HCT116 (cell line): Measurements from ENCODE around the gene KIF13A. TPM values are rescaled to one million over a fixed set of nuclear protein-coding genes. Genes with fewer than 3 reads are reported as not detected.
A peak's percentile ranks its signal among the peaks of the same experiment; 100 is the strongest.

Experiments
- ATAC-seq: fragments of 200-7000 bp; cut with Tn5 transposase; 2 replicates; pipeline ENCODE4 v1.9.1; 2020; ENCODE audit warnings: mild to moderate bottlenecking, moderate library complexity
- BruUV-seq: library from RNA; stranded (reverse); fragments of 400-500 nt; replicated peaks from 2 replicates; lab custom pipeline; 2021; lab: Mats Ljungman, UMichigan
- CTCF ChIA-PET: fragments of 300-600 bp; sonication (Branson Sonifier 250); formaldehyde crosslinking; loops from one replicate; lab custom pipeline; 2021; ENCODE audit warnings: antibody characterized with exemption; lab: Charles Lee
- POLR2A ChIA-PET: fragments of 300-600, 350-600 bp; sonication (Branson Sonifier 250); formaldehyde crosslinking; loops from one replicate; lab custom pipeline; 2021; ENCODE audit warnings: antibody characterized with exemption; lab: Charles Lee
- RAD21 ChIA-PET, 2 experiments: fragments of 300-600 bp; sonication (Branson Sonifier 250); formaldehyde crosslinking; loops; one replicate each; lab custom pipeline; 2023; ENCODE audit warnings: low total read pairs in 2 of 2; ENCODE audit not compliant: uncharacterized antibody in 2 of 2, unreplicated experiment in 2 of 2, low non-redundant PET in 1 of 2; lab: Charles Lee
- DNase-seq: peaks from one replicate; pipeline ENCODE4 v3.0.0-alpha.2; 2010; ENCODE audit warnings: low read depth, low spot score
- H2AFZ ChIP-seq: fragments of 200-600 bp; shearing (Covaris generic), sonication (generic); 2 replicates; pipeline ENCODE4 v1.6.1; 2017; ENCODE audit warnings: low read depth, mixed run types, mixed read lengths, antibody characterized with exemption, low read length; ENCODE audit not compliant: poor library complexity, severe bottlenecking
- H3K27ac ChIP-seq: 2 replicates; pipeline ENCODE4 v1.5.1; 2012; ENCODE audit warnings: low read depth, low read length
- H3K27me3 ChIP-seq: fragments of 200-600 bp; sonication (generic); 2 replicates; pipeline ENCODE4 v1.6.1; 2016; ENCODE audit warnings: mixed run types, low read length, mixed read lengths; ENCODE audit not compliant: insufficient read depth
- H3K36me3 ChIP-seq, 2 experiments: fragments of 200-500 bp in 1 of 2; fragments of 200-600 bp in 1 of 2; sonication (Bioruptor generic) in 1 of 2; sonication (generic) in 1 of 2; 2 replicates each; pipeline versions ENCODE4 v1.5.1 to v1.6.1; 2014 to 2016; ENCODE audit warnings: low read length in 2 of 2, inconsistent platforms in 1 of 2, mixed read lengths in 1 of 2, mixed run types in 1 of 2; ENCODE audit not compliant: insufficient read depth in 2 of 2, control insufficient read depth in 1 of 2
- H3K4me1 ChIP-seq, 2 experiments: fragments of 200-600 bp in 1 of 2; sonication (generic) in 1 of 2; 2 replicates each; pipeline versions ENCODE4 v1.5.1 to v1.6.1; 2012 to 2017; ENCODE audit warnings: low read length in 2 of 2, inconsistent platforms in 1 of 2, mild to moderate bottlenecking in 1 of 2, mixed read lengths in 1 of 2, mixed run types in 1 of 2, moderate library complexity in 1 of 2; ENCODE audit not compliant: insufficient read depth in 2 of 2, control insufficient read depth in 1 of 2
- H3K4me2 ChIP-seq: fragments of 200-600 bp; sonication (generic); 2 replicates; pipeline ENCODE4 v1.6.1; 2017; ENCODE audit warnings: mixed run types, low read length, mixed read lengths
- H3K4me3 ChIP-seq, 2 experiments: fragments of 200-600 bp in 1 of 2; sonication (generic) in 1 of 2; replicated peaks in 1 of 2; 2 replicates each; pipeline ENCODE4 v1.5.1; 2011 to 2016; ENCODE audit warnings: low read length in 2 of 2, control low read depth in 1 of 2, low read depth in 1 of 2, mild to moderate bottlenecking in 1 of 2, mixed read lengths in 1 of 2, mixed run types in 1 of 2
- H3K79me2 ChIP-seq: fragments of 200-600 bp; sonication (generic); 2 replicates; pipeline ENCODE4 v1.6.1; 2017; ENCODE audit warnings: mild to moderate bottlenecking, mixed run types, low read length, moderate library complexity, mixed read lengths; ENCODE audit not compliant: insufficient read depth
- H3K9ac ChIP-seq: fragments of 200-600 bp; sonication (generic); 2 replicates; pipeline ENCODE4 v1.6.1; 2016; ENCODE audit warnings: low read length, mixed read lengths
- H3K9me2 ChIP-seq: fragments of 200-600 bp; sonication (generic), shearing (Covaris generic); 2 replicates; pipeline ENCODE4 v1.6.1; 2017; ENCODE audit warnings: mixed run types, mild to moderate bottlenecking, moderate library complexity; ENCODE audit not compliant: insufficient read depth
- H3K9me3 ChIP-seq, 2 experiments: fragments of 200-500 bp in 1 of 2; fragments of 200-600 bp in 1 of 2; sonication (Bioruptor generic) in 1 of 2; sonication (generic) in 1 of 2; 2 replicates each; pipeline ENCODE4 v1.6.1; 2014 to 2017; ENCODE audit warnings: low read length in 2 of 2, mixed read lengths in 2 of 2, inconsistent platforms in 1 of 2, low read depth in 1 of 2, mild to moderate bottlenecking in 1 of 2, mixed run types in 1 of 2, moderate library complexity in 1 of 2; ENCODE audit not compliant: control insufficient read depth in 1 of 2, insufficient read depth in 1 of 2
- H4K20me1 ChIP-seq: fragments of 200-600 bp; sonication (generic), shearing (Covaris generic); 2 replicates; pipeline ENCODE4 v1.6.1; 2017; ENCODE audit warnings: mixed run types, mild to moderate bottlenecking, moderate library complexity; ENCODE audit not compliant: insufficient read depth
- CEBPB ChIP-seq: IDR thresholded peaks from 2 replicates; pipeline ENCODE4 v1.6.1; 2012; ENCODE audit warnings: low read depth
- EGR1 ChIP-seq: IDR thresholded peaks from 2 replicates; pipeline ENCODE4 v1.6.1; 2012; ENCODE audit warnings: low read depth
- ELF1 ChIP-seq: IDR thresholded peaks from 2 replicates; pipeline ENCODE4 v1.6.1; 2012; ENCODE audit warnings: low read depth, borderline replicate concordance
- EZH2 ChIP-seq: fragments of 200-600 bp; sonication (generic); IDR thresholded peaks from 2 replicates; pipeline ENCODE4 v1.6.1; 2017; ENCODE audit warnings: antibody characterized with exemption, mixed run types
- EZH2phosphoT487 ChIP-seq: fragments of 200-600 bp; IDR thresholded peaks from 2 replicates; pipeline ENCODE4 v1.6.1; 2018; ENCODE audit warnings: antibody characterized with exemption, borderline replicate concordance
- FOSL1 ChIP-seq: IDR thresholded peaks from 2 replicates; pipeline ENCODE4 v1.6.1; 2012; ENCODE audit warnings: low read depth
- JUND ChIP-seq: IDR thresholded peaks from 2 replicates; pipeline ENCODE4 v1.6.1; 2012
- POLR2AphosphoS5 ChIP-seq: IDR thresholded peaks from 2 replicates; pipeline ENCODE4 v1.6.1; 2011; ENCODE audit warnings: mild to moderate bottlenecking, low read depth, low read length, moderate library complexity
- SIN3A ChIP-seq: IDR thresholded peaks from 2 replicates; pipeline ENCODE4 v1.6.1; 2012; ENCODE audit warnings: low read depth
- SRF ChIP-seq: IDR thresholded peaks from 2 replicates; pipeline ENCODE4 v1.6.1; 2012; ENCODE audit warnings: low read depth
- TCF7L2 ChIP-seq: IDR thresholded peaks from 2 replicates; pipeline ENCODE4 v1.7.0; 2011; ENCODE audit warnings: borderline replicate concordance, inconsistent platforms; ENCODE audit not compliant: insufficient read depth, insufficient read length; ENCODE audit errors: extremely low read depth
- ZFX ChIP-seq: fragments of 450-650 bp; IDR thresholded peaks from 2 replicates; pipeline ENCODE4 v1.6.1; 2017
- ZNF274 ChIP-seq: fragments of 200-500 bp; sonication (Bioruptor generic); IDR thresholded peaks from 2 replicates; pipeline ENCODE4 v1.6.1; 2014; ENCODE audit warnings: mild to moderate bottlenecking, low read depth, low read length, inconsistent platforms
- intact Hi-C: fragments of 100-400 bp; cut with micrococcal nuclease; formaldehyde crosslinking; loops from 2 replicates; pipeline ENCODE4 v1.10.0; 2022
- total RNA-seq: library from RNA; stranded (reverse); gene quantifications from one replicate; pipeline ENCODE4 v1.2.1, GENCODE V29; 2021; ENCODE audit not compliant: unreplicated experiment
- TF ChIP-seq, protein P1 (sequence below): IDR thresholded peaks from 2 replicates; pipeline ENCODE4 v1.6.1; 2012
- TF ChIP-seq, protein P2 (sequence below): IDR thresholded peaks from 2 replicates; pipeline ENCODE4 v1.6.1; 2011; ENCODE audit warnings: mild to moderate bottlenecking, low read length, moderate library complexity; ENCODE audit not compliant: insufficient replicate concordance; ENCODE audit errors: extremely low read depth
- TF ChIP-seq, protein P3 (sequence below): IDR thresholded peaks from 2 replicates; pipeline ENCODE4 v1.6.1; 2012; ENCODE audit warnings: low read depth

KIF13A gene
- total RNA-seq, 1 experiment from 2014 or later: 23.1 TPM

DNA sequence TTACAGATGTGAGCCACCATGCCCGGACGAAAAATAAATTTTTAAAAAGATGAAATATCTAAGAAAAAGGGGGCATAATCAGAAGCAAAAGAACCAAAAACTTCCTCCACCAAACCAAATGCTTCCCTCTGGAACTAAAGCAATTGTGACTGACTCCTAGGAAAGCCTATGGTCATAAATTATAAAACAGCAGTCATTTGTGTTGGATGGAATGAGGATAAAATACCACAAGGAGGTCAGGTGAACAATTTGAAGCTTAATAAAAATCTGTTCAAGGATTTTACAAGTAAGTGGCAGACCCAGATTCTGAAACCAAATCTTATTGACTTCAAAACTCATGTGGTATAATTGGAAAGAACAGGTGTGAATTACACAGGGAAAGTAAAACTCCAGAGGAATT is 114.5 kb downstream of the KIF13A start (continued):
- TF ChIP-seq EZH2: no peak

DNA sequence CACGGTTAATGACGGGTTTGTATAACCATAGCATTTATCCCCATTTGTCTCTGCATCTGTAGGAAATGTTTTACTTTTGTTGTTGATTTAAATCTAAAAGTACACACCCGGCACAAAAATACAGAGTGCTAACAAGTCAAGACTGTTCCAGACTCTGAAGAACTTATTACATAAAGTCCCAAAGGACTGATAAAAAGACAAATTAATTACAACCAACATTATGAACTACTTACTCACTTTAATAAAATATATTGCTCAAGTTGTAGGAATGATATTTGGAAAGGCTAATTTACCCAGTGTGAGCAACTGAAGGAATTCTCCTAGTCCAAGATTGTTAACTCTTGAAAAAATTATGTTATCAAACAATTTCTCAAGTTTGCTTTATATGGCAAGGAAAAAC is 115.6 kb downstream of the KIF13A start:
- H3K9me2 ChIP-seq: no peaks in the 10 kb centered on the region
- TF ChIP-seq, protein P1, sequence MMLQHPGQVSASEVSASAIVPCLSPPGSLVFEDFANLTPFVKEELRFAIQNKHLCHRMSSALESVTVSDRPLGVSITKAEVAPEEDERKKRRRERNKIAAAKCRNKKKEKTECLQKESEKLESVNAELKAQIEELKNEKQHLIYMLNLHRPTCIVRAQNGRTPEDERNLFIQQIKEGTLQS: no peak
- TF ChIP-seq TCF7L2 (no peak), EZH2phosphoT487 (no peak), JUND (no peak), CEBPB (no peak), FOSL1 (no peak)
- H3K9me3 ChIP-seq: no peaks in the 10 kb centered on the region
- H3K27ac ChIP-seq: no peak overlapping the region
- no peak overlapping the region for H3K4me2 ChIP-seq
- H2AFZ ChIP-seq: no peak overlapping the region
- H3K9ac ChIP-seq: no peak overlapping the region
- ChIA-PET RAD21 (no interaction called here), CTCF (no interaction called here), POLR2A (no interaction called here)
- no peak overlapping the region for H3K4me3 ChIP-seq
- peaks cover 19 to 30% of the 10 kb centered on the region in 2 experiments for H3K4me1 ChIP-seq
- intact Hi-C loops: no loop called here
- H4K20me1 ChIP-seq: no peaks in the 10 kb centered on the region
- ATAC-seq: no peak
- no peaks in the 10 kb centered on the region for H3K79me2 ChIP-seq
- no peak for DNase-seq
- no peaks in the 10 kb centered on the region for H3K36me3 ChIP-seq
- TSS peak; percentile 16 for BruUV-seq
- no peaks in the 10 kb centered on the region for H3K27me3 ChIP-seq

DNA sequence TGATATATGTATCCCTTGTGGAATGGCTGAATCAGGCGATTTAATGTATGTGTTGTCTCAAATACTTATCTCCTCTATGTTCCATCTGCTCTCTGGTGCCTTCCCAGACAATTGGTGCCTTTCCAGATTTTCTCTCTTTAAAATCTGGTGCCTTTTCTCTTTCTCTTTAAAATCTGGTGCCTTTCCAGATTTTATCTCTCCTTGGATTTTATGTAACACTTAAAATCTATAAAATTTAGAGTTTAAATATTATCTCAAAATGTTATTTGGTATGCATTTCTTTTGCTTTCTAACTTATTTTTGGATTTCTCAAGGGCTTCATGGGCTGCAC is 116.3 kb downstream of the KIF13A start:
- Histone ChIP-seq H3K9me2 (no peaks in the 10 kb centered on the region), H4K20me1 (no peaks in the 10 kb centered on the region), H3K4me2 (no peak overlapping the region), H3K9ac (no peak overlapping the region), H2AFZ (no peak overlapping the region), H3K4me3 (no peak overlapping the region), H3K27me3 (no peaks in the 10 kb centered on the region), H3K27ac (no peak overlapping the region), H3K79me2 (no peaks in the 10 kb centered on the region), H3K9me3 (no peaks in the 10 kb centered on the region), H3K36me3 (no peaks in the 10 kb centered on the region), H3K4me1 (peaks cover 18 to 29% of the 10 kb centered on the region in 2 experiments)
- POLR2A ChIA-PET: no interaction called here
- RAD21 ChIA-PET: no interaction called here
- BruUV-seq: no TSS peak
- intact Hi-C loops: no loop called here
- ATAC-seq: no peak
- DNase-seq: no peak
- CTCF ChIA-PET: no interaction called here
- TF ChIP-seq ZNF274 (no peak), EGR1 (no peak), ZFX (no peak), JUND (no peak), SIN3A (no peak), SRF (no peak), ELF1 (no peak), POLR2AphosphoS5 (no peak)
- TF ChIP-seq, protein P2, sequence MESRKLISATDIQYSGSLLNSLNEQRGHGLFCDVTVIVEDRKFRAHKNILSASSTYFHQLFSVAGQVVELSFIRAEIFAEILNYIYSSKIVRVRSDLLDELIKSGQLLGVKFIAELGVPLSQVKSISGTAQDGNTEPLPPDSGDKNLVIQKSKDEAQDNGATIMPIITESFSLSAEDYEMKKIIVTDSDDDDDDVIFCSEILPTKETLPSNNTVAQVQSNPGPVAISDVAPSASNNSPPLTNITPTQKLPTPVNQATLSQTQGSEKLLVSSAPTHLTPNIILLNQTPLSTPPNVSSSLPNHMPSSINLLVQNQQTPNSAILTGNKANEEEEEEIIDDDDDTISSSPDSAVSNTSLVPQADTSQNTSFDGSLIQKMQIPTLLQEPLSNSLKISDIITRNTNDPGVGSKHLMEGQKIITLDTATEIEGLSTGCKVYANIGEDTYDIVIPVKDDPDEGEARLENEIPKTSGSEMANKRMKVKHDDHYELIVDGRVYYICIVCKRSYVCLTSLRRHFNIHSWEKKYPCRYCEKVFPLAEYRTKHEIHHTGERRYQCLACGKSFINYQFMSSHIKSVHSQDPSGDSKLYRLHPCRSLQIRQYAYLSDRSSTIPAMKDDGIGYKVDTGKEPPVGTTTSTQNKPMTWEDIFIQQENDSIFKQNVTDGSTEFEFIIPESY: no peak
- TF ChIP-seq, protein P3, sequence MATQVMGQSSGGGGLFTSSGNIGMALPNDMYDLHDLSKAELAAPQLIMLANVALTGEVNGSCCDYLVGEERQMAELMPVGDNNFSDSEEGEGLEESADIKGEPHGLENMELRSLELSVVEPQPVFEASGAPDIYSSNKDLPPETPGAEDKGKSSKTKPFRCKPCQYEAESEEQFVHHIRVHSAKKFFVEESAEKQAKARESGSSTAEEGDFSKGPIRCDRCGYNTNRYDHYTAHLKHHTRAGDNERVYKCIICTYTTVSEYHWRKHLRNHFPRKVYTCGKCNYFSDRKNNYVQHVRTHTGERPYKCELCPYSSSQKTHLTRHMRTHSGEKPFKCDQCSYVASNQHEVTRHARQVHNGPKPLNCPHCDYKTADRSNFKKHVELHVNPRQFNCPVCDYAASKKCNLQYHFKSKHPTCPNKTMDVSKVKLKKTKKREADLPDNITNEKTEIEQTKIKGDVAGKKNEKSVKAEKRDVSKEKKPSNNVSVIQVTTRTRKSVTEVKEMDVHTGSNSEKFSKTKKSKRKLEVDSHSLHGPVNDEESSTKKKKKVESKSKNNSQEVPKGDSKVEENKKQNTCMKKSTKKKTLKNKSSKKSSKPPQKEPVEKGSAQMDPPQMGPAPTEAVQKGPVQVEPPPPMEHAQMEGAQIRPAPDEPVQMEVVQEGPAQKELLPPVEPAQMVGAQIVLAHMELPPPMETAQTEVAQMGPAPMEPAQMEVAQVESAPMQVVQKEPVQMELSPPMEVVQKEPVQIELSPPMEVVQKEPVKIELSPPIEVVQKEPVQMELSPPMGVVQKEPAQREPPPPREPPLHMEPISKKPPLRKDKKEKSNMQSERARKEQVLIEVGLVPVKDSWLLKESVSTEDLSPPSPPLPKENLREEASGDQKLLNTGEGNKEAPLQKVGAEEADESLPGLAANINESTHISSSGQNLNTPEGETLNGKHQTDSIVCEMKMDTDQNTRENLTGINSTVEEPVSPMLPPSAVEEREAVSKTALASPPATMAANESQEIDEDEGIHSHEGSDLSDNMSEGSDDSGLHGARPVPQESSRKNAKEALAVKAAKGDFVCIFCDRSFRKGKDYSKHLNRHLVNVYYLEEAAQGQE: no peak
